Activated CD4-positive, alpha-beta T cell treated with anti-CD3 and anti-CD28 coated beads, Interleukin-2, amount 10 ng/mL, durations not matched to agents 24 days and 14 days (primary cell): ENCODE measurements around the gene SLC1A5. TPM values are rescaled to one million over a fixed set of nuclear protein-coding genes. Genes with fewer than 3 reads are reported as not detected.
"Not testable (repeated sequence)": the region's sequence is repeated elsewhere in the genome, so short reads cannot be mapped to it uniquely, and the experiment has no call there.

Experiments
- DNase-seq: peaks from one replicate; pipeline ENCODE4 v3.0.0; 2022
- H3K27ac Mint-ChIP-seq: one replicate; pipeline ENCODE4 v1.8.0; 2022; ENCODE audit warnings: mild to moderate bottlenecking, mixed read lengths
- H3K27me3 Mint-ChIP-seq: one replicate; pipeline ENCODE4 v1.8.0; 2022; ENCODE audit warnings: mixed read lengths
- H3K36me3 Mint-ChIP-seq: one replicate; pipeline ENCODE4 v1.8.0; 2022; ENCODE audit warnings: low read depth, mild to moderate bottlenecking, mixed read lengths
- H3K4me1 Mint-ChIP-seq: one replicate; pipeline ENCODE4 v1.8.0; 2021; ENCODE audit warnings: mixed read lengths
- H3K4me3 Mint-ChIP-seq: one replicate; pipeline ENCODE4 v1.8.0; 2022; ENCODE audit warnings: mild to moderate bottlenecking, moderate library complexity, mixed read lengths
- H3K9me3 Mint-ChIP-seq: one replicate; pipeline ENCODE4 v1.8.0; 2021; ENCODE audit warnings: mixed read lengths
- intact Hi-C: fragments of 100-400 bp; cut with micrococcal nuclease; formaldehyde crosslinking; loops from one replicate; pipeline ENCODE4 v1.15.1; 2023
- total RNA-seq: library from RNA; stranded (reverse); gene quantifications from 2 replicates; pipeline ENCODE4 v1.2.3, GENCODE V29; 2022

The SLC1A5 gene
- total RNA-seq, 1 donor from 2014 or later: 224 TPM

DNA sequence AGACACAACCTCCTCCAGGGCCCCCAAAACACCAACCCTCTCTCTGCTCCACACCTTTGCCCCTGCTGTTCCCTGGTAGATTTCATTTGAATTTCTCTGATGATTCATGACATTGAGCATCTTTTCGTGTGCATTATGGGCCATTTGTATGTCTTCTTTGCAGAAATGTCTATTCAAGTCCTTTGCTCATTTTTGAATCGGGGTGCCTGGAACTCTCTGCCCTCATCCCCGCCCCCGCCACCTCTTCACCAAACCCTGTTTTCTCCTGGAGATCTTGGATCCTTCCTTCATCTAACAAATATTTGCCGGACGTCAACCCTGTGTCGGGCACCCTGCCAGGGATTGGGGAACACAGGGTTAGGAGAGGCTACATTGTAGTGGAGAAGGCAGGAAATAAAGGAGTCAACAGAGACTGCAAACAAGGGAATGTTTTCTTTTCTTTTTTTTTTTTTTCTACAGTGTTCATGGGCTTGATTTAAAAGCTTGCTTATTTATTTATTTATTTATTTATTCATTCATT lies 25.5 kb upstream of the SLC1A5 start:
- Mint-ChIP-seq H3K4me1 (peaks cover 2% of the 10 kb centered on the region), H3K9me3 (no peaks in the 10 kb centered on the region), H3K27ac (no peak overlapping the region), H3K36me3 (no peaks in the 10 kb centered on the region), H3K27me3 (peaks cover 2% of the 10 kb centered on the region), H3K4me3 (no peak overlapping the region)
- intact Hi-C loops: no loop called here
- no peak for DNase-seq

DNA sequence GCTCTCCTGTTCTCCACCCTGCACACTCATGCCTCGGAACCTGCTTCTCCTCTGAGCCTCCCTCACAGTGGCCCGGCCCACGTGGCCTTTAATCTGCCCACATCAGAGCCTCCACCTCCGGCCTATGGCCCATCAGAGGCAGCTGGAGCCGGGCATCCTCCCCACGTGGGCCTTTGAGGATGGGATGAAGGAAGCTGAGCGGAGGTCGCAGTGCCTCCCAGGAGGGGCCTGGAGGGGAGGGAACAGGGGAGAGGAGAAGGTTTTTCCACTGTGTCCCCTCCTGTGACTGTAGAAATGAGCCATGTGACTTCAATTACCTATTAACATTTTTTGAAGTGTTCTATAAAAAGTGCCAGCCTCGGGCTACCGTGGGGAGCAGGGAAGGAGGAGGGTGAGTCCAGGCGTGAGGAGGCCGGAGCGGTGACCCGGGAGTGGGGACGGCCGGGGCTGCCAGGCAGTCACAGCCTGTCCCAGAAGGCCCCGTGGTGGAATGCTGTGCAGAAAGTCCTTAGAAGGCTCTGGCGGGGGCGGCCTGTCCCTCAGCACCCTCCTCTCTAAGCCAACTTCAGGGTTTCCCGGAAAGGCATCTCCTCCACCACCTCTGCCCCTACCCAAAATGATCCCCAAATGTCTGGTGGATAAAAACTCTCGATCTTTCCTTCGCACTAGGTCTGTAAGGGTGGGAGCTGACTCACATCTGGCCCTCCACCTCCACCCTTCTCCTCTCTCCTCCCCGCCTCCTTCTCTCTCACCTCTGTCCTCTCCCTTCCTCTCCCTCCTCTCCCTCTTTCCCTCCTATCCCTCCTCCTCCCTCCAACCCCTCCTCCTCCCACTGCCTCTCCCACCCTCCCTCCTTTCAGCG lies 24.8 kb upstream of the SLC1A5 start:
- intact Hi-C loops: no loop called here
- H3K4me3 Mint-ChIP-seq: no peak overlapping the region
- DNase-seq: no peak
- no peaks in the 10 kb centered on the region for H3K36me3 Mint-ChIP-seq
- H3K9me3 Mint-ChIP-seq: no peaks in the 10 kb centered on the region
- peaks cover 2% of the 10 kb centered on the region for H3K4me1 Mint-ChIP-seq
- H3K27ac Mint-ChIP-seq: no peak overlapping the region
- peaks cover 2% of the 10 kb centered on the region for H3K27me3 Mint-ChIP-seq

DNA sequence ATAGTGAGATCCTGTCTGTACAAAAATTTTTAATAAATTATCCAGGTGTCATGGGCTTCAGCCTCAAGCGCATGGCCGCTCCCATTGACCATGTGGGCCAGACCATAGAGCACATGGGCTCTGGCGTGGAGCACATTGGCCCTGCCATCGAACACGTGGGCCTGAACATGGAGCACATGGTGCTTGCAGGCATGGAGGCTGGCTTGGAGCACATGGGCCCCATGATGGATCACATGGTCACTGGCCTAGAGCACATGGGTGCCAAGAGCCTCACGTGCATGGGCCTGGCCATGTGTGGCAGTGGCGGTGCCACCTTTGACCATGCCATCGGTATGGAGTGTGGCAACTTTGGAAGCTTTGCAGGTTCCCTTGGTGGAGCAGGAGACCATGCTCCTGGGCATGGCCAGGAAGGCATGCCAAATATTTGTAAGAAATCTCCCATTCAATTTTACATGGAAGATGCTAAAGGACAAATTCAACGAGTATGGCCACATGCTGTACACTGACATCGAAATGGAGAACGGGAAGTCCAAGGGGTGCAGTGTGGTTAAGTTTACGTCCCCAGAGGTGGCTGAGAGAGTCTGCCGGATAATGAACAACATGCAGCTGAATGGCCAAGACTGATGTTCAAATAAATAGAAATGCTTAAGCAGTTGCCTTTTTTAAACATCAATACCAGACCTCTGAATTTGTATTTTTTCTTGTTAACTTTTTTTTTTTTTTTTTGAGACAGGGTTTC lies 21.3 kb upstream of the SLC1A5 start:
- Mint-ChIP-seq H3K27ac (no peak overlapping the region), H3K9me3 (no peaks in the 10 kb centered on the region), H3K4me1 (peaks cover 2% of the 10 kb centered on the region), H3K36me3 (no peaks in the 10 kb centered on the region), H3K4me3 (no peak overlapping the region), H3K27me3 (no peaks in the 10 kb centered on the region)
- no peak for DNase-seq
- intact Hi-C loops: no loop called here

DNA sequence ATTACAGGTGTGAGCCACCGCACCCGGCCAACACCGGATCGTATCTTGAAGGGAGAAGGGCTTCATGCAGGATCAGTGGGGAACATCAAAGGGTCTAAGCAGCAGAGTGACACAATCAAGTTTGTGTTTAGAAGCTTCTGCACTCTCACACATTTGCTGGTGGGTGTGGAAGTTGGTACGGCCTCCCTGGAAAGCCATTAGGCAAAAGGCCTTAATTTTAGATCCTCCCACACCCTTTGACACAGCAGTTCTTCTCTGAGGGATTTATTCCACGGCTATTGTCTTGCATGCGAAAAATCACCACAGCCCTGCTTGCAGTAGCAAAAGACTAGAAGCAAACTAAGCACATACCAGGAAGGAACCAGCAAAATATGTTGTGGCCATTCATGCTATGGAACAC lies 18.3 kb upstream of the SLC1A5 start:
- Mint-ChIP-seq H3K9me3 (no peaks in the 10 kb centered on the region), H3K27me3 (no peaks in the 10 kb centered on the region), H3K27ac (no peak overlapping the region), H3K36me3 (no peaks in the 10 kb centered on the region), H3K4me3 (no peak overlapping the region), H3K4me1 (no peaks in the 10 kb centered on the region)
- DNase-seq: no peak
- intact Hi-C loops: no loop called here

DNA sequence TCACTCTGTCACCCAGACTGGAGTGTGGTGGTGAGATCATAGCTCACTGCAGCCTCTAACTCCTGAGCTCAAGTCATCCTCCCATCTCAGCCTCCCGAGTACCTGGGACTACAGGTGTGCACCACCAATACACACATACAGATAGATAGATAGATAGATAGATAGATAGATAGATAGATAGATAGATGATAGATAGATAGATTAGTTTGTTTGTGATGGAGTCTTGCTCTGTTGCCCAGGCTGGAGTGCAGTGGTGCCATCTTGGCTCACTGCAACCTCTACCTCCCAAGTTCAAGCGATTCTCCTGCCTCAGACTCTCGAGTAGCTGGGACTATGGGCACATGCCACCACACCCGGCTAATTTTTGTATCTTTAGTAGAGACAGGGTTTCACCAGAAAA lies 16.0 kb upstream of the SLC1A5 start:
- H3K36me3 Mint-ChIP-seq, H3K4me3 Mint-ChIP-seq, intact Hi-C loops, H3K27ac Mint-ChIP-seq, DNase-seq, H3K9me3 Mint-ChIP-seq, H3K4me1 Mint-ChIP-seq, H3K27me3 Mint-ChIP-seq: not testable (repeated sequence)

DNA sequence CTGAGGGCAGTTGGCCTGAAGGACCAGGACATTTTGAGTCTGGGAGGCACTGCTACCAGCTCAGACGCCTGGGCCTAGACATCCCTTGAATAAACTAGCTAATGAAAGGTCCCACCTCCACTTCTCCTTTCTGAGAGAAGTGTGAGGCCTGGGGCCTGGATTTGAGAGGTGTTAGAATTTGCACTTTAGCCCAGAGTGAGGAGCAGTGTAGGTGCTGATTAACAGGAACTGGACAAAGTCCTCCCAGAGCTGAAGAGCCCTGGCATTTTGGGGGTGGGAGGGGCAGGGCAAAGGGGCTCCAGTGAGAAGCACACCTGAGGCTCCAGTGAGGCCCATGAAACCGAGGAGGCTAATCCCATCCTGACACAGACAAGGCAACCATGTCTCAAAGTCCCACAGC lies 15.2 kb upstream of the SLC1A5 start:
- DNase-seq: no peak
- Mint-ChIP-seq H3K4me1 (no peaks in the 10 kb centered on the region), H3K27me3 (peaks cover 1% of the 10 kb centered on the region), H3K36me3 (no peaks in the 10 kb centered on the region), H3K4me3 (no peak overlapping the region), H3K9me3 (no peaks in the 10 kb centered on the region), H3K27ac (no peak overlapping the region)
- intact Hi-C loops: no loop called here

DNA sequence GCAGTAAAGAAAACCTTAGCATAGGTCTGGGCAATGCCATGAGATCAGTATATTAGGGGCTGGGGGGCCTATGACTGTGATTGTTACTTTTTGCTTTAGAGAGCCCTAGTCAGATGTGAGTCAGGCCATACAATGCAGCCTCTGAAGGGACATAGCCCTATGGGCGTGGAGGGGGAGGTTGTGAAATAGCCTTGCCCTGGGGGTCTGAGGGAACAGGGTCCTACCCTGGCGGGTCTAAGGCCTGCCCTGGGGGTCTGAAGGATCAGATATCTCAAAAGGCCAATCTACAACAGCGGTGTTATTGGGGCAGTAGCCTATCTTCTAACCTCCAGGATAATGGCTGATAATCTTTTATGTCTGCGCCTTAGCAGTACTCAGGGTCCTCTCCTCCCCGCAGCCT lies 13.8 kb upstream of the SLC1A5 start:
- no peaks in the 10 kb centered on the region for H3K36me3 Mint-ChIP-seq
- no peaks in the 10 kb centered on the region for H3K4me1 Mint-ChIP-seq
- H3K27ac Mint-ChIP-seq: no peak overlapping the region
- intact Hi-C loops: no loop called here
- peaks cover 4% of the 10 kb centered on the region for H3K27me3 Mint-ChIP-seq
- DNase-seq: no peak
- no peaks in the 10 kb centered on the region for H3K9me3 Mint-ChIP-seq
- no peak overlapping the region for H3K4me3 Mint-ChIP-seq

DNA sequence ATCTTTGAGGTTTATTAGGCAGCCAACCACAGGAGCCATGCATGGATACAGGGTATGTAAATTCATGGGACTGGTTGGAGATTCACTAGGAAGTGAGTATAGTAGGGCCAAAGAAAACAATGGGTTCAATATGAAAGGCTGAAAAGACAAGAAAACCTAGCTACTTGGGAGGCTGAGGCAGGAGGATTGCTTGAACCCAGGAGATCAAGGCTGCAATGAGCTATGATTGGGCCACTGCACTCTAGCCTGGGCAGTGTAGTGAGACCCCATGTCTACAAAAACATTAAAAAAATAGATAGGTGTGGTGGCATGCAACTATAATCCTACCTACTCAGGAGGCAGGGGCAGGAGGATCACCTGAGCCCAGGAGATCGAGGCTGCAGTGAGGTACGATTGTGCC lies 10.3 kb upstream of the SLC1A5 start:
- peaks cover 4% of the 10 kb centered on the region for H3K27me3 Mint-ChIP-seq
- intact Hi-C loops: no loop called here
- H3K4me1 Mint-ChIP-seq: no peaks in the 10 kb centered on the region
- no peaks in the 10 kb centered on the region for H3K9me3 Mint-ChIP-seq
- H3K36me3 Mint-ChIP-seq: no peaks in the 10 kb centered on the region
- H3K4me3 Mint-ChIP-seq: no peak overlapping the region
- H3K27ac Mint-ChIP-seq: no peak overlapping the region
- no peak for DNase-seq

DNA sequence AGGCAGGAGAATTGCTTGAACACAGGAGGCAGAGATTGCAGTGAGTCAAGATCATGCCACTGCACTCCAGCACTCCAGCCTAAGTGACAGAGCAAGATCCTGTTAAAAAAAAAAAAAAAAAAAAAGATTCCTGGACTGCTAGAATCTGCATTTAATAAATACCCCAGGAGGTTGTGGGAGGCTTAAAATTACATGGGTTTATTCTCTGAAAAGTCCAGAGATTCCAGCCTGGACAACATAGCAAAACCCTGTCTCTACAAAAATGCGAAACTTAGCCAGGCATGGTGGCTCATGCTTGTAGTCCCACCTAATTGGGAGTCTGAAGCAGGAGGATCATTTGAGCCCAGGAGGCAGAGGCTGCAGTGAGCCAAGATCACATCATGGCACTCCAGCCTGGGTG lies 9.5 kb upstream of the SLC1A5 start:
- Mint-ChIP-seq H3K4me3 (no peak overlapping the region), H3K9me3 (no peaks in the 10 kb centered on the region), H3K27me3 (peaks cover 4% of the 10 kb centered on the region), H3K27ac (no peak overlapping the region), H3K4me1 (peaks cover 3% of the 10 kb centered on the region), H3K36me3 (no peaks in the 10 kb centered on the region)
- no peak for DNase-seq
- intact Hi-C loops: no loop called here

DNA sequence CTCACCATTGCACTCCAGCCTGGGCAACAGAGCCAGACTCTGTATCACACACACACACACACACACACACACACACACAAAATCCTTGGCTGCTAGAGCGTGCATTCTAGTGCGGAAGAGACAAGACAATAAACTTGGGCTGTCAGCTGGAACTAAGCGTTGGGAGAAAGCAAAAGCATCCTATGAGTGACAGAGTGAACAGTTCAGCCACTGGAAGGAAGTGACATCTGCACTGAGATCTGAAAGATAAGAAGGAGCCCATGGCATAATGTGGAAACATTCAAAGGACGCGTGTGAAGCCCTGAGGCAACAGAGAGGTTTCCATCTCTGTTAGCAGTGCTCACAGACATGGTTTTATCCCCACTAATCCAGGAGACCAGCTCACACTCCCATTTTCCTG lies 3.5 kb upstream of the SLC1A5 start:
- no peaks in the 10 kb centered on the region for H3K9me3 Mint-ChIP-seq
- H3K27ac Mint-ChIP-seq: peak overlapping the region; percentile 56
- intact Hi-C loops: no loop called here
- no peaks in the 10 kb centered on the region for H3K27me3 Mint-ChIP-seq
- DNase-seq: peak; percentile 87
- H3K36me3 Mint-ChIP-seq: peaks cover 4% of the 10 kb centered on the region
- H3K4me1 Mint-ChIP-seq: peaks cover 28% of the 10 kb centered on the region
- peak overlapping the region; percentile 57 for H3K4me3 Mint-ChIP-seq

DNA sequence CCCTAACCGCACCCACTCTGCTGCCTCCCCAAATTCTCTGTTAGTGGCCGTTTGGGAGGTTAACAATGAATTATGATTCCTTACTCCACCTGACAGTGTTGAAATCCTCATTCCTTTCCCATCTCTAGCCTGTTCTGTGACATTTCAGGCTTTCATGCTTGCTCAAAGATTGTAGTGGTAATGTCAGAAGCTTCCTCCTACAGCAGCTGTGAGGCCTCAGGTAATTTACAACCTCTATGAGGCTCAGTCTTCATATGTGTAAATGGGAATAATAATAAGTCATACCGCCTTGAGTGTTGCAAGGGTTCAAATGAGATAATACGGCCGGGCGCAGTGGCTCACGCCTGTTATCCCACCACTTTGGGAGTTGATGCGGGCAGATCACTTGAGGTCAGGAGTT lies 977 bp upstream of the SLC1A5 start:
- H3K9me3 Mint-ChIP-seq: no peaks in the 10 kb centered on the region
- DNase-seq: no peak
- H3K27me3 Mint-ChIP-seq: no peaks in the 10 kb centered on the region
- intact Hi-C loops: loop anchor here (5.0 to 10.0 kb wide), 3 partner anchors 165 to 485 kb away; partner anchors contain the start of genes INAFM1 and ZC3H4
- peaks cover 44% of the 10 kb centered on the region for H3K4me1 Mint-ChIP-seq
- peaks cover 30% of the 10 kb centered on the region for H3K36me3 Mint-ChIP-seq
- H3K4me3 Mint-ChIP-seq: no peak overlapping the region
- no peak overlapping the region for H3K27ac Mint-ChIP-seq

DNA sequence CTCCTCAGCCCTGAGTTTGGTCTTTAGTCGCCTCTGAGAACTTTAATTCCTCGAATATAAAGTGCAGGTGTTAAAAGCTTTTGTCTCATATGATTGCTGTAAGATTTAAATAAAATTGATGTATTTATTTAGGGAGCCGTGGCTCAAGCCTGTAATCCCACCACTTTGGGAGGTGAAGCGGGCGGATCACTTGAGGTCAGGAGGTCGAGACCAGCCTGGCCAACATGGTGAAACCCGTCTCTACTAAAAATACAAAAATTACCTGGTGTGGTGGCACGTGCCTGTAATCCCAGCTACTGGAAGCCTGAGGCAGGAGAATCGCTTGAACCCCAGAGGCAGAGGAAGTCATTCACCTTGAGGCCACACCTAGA lies 559 bp upstream of the SLC1A5 start:
- H3K4me3 Mint-ChIP-seq: peak overlapping the region; percentile 94
- peak overlapping the region; percentile 25 for H3K27ac Mint-ChIP-seq
- H3K27me3 Mint-ChIP-seq: no peaks in the 10 kb centered on the region
- H3K36me3 Mint-ChIP-seq: peaks cover 34% of the 10 kb centered on the region
- DNase-seq: no peak
- no peaks in the 10 kb centered on the region for H3K9me3 Mint-ChIP-seq
- intact Hi-C loops: loop anchor here (5.0 to 10.0 kb wide), 3 partner anchors 166 to 486 kb away; partner anchors contain the start of genes INAFM1 and ZC3H4
- H3K4me1 Mint-ChIP-seq: peaks cover 49% of the 10 kb centered on the region

DNA sequence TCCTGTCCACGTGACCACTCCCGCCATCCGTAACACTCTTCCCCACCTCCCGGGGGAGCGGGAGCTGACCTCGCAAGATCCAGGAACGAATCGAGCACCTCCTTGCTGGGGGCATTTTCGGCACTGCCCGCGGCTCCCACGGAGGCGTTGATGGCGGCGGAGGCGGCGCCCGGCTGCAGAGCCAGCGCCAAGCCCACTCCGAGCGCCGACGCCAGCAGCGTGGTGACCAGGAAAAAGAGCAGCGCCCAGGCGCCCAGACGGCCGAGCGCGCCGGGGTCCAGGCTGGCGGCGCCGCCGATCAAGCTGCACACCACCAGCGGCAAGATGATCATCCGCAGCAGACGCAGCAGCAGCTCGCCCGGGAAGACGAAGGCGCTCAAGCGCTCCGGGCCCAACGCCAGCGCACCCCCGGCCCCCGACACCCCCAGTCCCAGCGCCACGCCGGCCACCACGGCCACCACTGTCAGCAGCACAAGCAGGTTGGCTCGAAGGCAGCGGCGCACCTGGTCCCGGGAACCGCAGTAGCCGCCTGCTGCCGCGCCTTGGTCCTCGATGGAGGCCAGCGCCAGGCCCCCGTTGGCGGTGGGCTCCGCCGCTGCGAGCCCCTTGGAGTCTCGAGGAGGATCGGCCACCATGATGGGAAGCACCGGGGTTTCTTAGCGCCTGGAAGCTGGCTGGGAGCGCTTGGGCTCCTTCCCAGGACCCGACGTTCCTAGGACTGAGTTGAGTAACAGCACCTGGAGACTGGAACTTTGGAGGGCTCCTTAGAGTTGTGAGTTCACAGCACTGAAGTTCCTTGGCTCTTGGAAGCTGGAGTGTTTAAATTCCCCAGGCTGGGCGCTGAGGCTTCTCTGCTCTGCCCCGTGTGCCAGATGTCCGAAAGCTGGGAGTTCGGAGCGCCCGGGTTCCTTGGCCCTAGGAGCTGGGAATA lies 798 bp downstream of the SLC1A5 start:
- intact Hi-C loops: loop anchor here (2.0 to 10.0 kb wide), 6 partner anchors 33 to 487 kb away; partner anchors contain the start of genes INAFM1 and ZC3H4
- Mint-ChIP-seq H3K27me3 (no peaks in the 10 kb centered on the region), H3K9me3 (no peaks in the 10 kb centered on the region), H3K4me1 (peaks cover 58% of the 10 kb centered on the region), H3K4me3 (peak overlapping the region; percentile 94), H3K27ac (peak overlapping the region; percentile 93), H3K36me3 (peaks cover 46% of the 10 kb centered on the region)
- DNase-seq: peak; percentile 82
